Fibroblast of lung (primary cell): Measurements from ENCODE around the gene EZH1.

Experiments
- EZH2 ChIP-seq: IDR thresholded peaks from 2 replicates; pipeline ENCODE4 v1.5.1; 2012; ENCODE audit warnings: low read length, control low read depth, mild to moderate bottlenecking; ENCODE audit errors: missing control alignments
- TF ChIP-seq, protein P1 (sequence below), 2 donors: IDR thresholded peaks in 1 of 2; conservative IDR thresholded peaks in 1 of 2; 1 replicate in 1 of 2; 2 replicates in 1 of 2; pipeline ENCODE4 v1.5.1; 2011 to 2012; ENCODE audit warnings: low read length in 2 of 2, control low read depth in 1 of 2, inconsistent platforms in 1 of 2, low read depth in 1 of 2, mild to moderate bottlenecking in 1 of 2

DNA sequence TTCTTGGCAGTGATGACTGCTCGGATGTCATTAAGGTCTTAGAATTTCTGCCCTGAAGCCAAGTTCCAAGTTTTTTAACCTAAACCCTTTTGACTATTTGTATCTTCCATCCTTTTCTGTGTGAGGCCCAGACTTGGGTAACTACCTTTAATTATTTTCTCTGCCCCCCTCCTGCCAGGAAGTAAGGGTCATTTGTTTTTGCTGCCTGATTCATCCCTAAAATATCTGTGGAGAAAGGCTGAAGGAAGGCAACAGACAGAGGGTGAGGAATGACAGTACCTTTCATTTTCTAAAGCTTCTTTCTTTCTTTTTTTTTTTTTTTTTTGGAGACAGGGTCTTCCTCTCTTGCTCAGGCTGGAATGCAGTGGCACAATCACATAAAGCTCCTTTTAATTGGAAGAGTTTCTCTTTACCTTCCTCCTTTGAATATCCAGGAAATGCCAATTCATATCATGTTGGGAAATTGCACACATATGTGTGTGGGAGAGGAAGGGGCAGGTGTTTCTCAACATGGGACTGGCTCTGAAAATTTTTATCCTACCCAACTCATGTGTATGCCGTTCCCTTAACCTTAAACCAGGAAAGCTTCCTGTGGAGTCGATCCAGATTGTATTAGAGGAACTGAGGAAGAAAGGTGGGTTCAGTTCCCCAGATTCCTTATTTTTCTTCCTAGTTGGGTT, 29.4 kb upstream of the EZH1 start:
- no peak for TF ChIP-seq EZH2
- TF ChIP-seq, protein P1, sequence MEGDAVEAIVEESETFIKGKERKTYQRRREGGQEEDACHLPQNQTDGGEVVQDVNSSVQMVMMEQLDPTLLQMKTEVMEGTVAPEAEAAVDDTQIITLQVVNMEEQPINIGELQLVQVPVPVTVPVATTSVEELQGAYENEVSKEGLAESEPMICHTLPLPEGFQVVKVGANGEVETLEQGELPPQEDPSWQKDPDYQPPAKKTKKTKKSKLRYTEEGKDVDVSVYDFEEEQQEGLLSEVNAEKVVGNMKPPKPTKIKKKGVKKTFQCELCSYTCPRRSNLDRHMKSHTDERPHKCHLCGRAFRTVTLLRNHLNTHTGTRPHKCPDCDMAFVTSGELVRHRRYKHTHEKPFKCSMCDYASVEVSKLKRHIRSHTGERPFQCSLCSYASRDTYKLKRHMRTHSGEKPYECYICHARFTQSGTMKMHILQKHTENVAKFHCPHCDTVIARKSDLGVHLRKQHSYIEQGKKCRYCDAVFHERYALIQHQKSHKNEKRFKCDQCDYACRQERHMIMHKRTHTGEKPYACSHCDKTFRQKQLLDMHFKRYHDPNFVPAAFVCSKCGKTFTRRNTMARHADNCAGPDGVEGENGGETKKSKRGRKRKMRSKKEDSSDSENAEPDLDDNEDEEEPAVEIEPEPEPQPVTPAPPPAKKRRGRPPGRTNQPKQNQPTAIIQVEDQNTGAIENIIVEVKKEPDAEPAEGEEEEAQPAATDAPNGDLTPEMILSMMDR (conservative IDR thresholded peaks at IDR 0.05 in 1 of 2, IDR thresholded peaks at IDR 0.05 in 1 of 2; ENCODE audit: low read depth in 1 of 2, low read length in 2 of 2), result no peak
